Osteoblast (primary cell): ENCODE results near the gene ZNF710. TPM values are rescaled to one million over a fixed set of nuclear protein-coding genes. Genes with fewer than 3 reads are reported as not detected.

Source experiments
- DNase-seq: peaks from one replicate; pipeline ENCODE4 v3.0.0; 2011; ENCODE audit warnings: low spot score, mixed read lengths; ENCODE audit not compliant: insufficient read length; ENCODE audit errors: missing footprints
- H2AFZ ChIP-seq: 2 replicates; pipeline ENCODE4 v1.6.0; 2011; ENCODE audit warnings: mild to moderate bottlenecking, low read length
- H3K27ac ChIP-seq: 2 replicates; pipeline ENCODE4 v1.5.1; 2011; ENCODE audit warnings: mild to moderate bottlenecking, low read depth, low read length, moderate library complexity
- H3K27me3 ChIP-seq: 2 replicates; pipeline ENCODE4 v1.6.0; 2012; ENCODE audit warnings: mild to moderate bottlenecking, control low read depth, inconsistent platforms, low read length, moderate library complexity; ENCODE audit not compliant: insufficient read depth
- H3K36me3 ChIP-seq: 2 replicates; pipeline ENCODE4 v1.5.1; 2011; ENCODE audit warnings: mild to moderate bottlenecking, low read length, control low read depth, moderate library complexity; ENCODE audit not compliant: insufficient read depth
- H3K4me1 ChIP-seq: 2 replicates; pipeline ENCODE4 v1.5.1; 2011; ENCODE audit warnings: mild to moderate bottlenecking, low read length, control low read depth, moderate library complexity; ENCODE audit not compliant: insufficient read depth
- H3K4me2 ChIP-seq: 2 replicates; pipeline ENCODE4 v1.6.0; 2011; ENCODE audit warnings: mild to moderate bottlenecking, low read length; ENCODE audit not compliant: insufficient read depth
- H3K4me3 ChIP-seq: fragments of 200-600 bp; sonication (generic); 3 replicates; pipeline ENCODE4 v1.5.1; 2012; ENCODE audit warnings: mild to moderate bottlenecking, low read length, inconsistent platforms; ENCODE audit not compliant: insufficient read depth
- H3K79me2 ChIP-seq: 2 replicates; pipeline ENCODE4 v1.6.0; 2012; ENCODE audit warnings: mild to moderate bottlenecking, low read length, control low read depth, inconsistent platforms; ENCODE audit not compliant: insufficient read depth
- H3K9me3 ChIP-seq: 2 replicates; pipeline ENCODE4 v1.5.1; 2011; ENCODE audit warnings: low read depth, low read length, control low read depth
- H4K20me1 ChIP-seq: 2 replicates; pipeline ENCODE4 v1.6.0; 2012; ENCODE audit warnings: mild to moderate bottlenecking, low read length, control low read depth; ENCODE audit not compliant: insufficient read depth
- total RNA-seq: library from RNA; depleted of rRNA; stranded (reverse); fragments of >200 nt; gene quantifications from 2 replicates; pipeline ENCODE4 v1.2.3, GENCODE V29; 2012
- TF ChIP-seq, protein P1 (sequence below): IDR thresholded peaks from 2 replicates; pipeline ENCODE4 v1.5.1; 2011; ENCODE audit warnings: mild to moderate bottlenecking, low read depth, low read length, moderate library complexity; ENCODE audit errors: extremely low read depth

ZNF710 gene
- total RNA-seq, 1 donor = 10.9 TPM

DNA sequence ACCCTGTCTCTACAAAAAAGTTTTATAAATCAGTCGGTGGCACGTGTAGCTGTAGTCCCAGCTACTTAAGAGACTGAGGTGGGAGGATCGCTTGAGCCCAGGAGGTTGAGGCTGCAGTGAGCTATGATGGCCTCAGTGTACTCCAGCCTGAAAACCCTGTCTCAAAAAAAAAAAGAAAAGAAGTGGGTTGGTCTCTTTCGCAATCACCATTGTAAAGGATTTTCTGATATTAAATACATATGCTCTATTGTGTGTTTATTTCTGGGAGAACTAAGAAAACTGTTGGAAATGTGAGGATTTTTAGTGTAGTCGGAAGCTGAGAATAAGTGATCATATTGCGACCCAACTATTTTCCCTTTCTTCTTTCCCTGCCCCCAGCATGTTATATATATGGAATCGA is 7.5 kb downstream of the ZNF710 start:
- H3K36me3 ChIP-seq = no peaks in the 10 kb centered on the region
- TF ChIP-seq, protein P1, sequence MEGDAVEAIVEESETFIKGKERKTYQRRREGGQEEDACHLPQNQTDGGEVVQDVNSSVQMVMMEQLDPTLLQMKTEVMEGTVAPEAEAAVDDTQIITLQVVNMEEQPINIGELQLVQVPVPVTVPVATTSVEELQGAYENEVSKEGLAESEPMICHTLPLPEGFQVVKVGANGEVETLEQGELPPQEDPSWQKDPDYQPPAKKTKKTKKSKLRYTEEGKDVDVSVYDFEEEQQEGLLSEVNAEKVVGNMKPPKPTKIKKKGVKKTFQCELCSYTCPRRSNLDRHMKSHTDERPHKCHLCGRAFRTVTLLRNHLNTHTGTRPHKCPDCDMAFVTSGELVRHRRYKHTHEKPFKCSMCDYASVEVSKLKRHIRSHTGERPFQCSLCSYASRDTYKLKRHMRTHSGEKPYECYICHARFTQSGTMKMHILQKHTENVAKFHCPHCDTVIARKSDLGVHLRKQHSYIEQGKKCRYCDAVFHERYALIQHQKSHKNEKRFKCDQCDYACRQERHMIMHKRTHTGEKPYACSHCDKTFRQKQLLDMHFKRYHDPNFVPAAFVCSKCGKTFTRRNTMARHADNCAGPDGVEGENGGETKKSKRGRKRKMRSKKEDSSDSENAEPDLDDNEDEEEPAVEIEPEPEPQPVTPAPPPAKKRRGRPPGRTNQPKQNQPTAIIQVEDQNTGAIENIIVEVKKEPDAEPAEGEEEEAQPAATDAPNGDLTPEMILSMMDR = no peak
- peaks cover 19% of the 10 kb centered on the region for H4K20me1 ChIP-seq
- no peak for DNase-seq
- H3K9me3 ChIP-seq = no peaks in the 10 kb centered on the region
- no peak overlapping the region for H3K4me2 ChIP-seq
- H3K4me1 ChIP-seq = peaks cover 20% of the 10 kb centered on the region
- H3K79me2 ChIP-seq = peaks cover 71% of the 10 kb centered on the region
- H3K4me3 ChIP-seq = no peak overlapping the region
- no peaks in the 10 kb centered on the region for H3K27me3 ChIP-seq
- H3K27ac ChIP-seq = no peak overlapping the region
- no peak overlapping the region for H2AFZ ChIP-seq

DNA sequence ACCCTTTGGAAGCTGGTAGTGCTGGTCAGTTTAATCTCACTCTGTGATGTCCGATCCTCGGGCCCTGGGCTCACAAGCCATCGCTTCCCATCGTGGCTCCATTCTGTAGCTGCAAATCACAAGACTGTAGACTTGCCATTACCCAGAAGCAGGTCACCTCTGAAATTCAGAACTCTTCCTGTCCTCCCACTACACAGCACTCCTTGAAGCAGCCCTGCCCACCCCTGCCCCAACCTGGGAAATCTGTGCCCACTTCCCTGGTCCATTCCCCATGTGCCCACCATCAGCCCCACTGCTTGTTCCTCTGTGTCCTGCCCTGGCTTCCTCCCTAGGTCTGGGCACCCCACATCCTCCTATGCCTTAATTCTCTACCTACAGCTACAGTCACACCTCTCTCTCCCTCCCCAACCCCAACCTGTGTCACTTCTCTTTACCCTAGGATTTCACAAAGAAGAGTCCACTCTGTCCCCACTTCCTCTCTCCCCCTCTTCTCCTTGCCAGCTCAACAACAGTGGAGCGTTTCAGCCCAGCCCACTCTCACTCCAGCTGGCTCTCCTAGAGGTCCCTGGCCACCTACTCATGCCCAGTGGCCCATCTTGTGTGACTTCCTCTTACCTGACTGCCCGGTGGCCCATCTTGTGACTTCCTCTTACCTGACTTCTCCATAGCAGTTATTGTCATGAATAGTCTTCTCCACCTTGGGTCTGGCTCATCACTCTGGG is 8.3 kb downstream of the ZNF710 start:
- DNase-seq = no peak
- Histone ChIP-seq H3K27me3 (no peaks in the 10 kb centered on the region), H3K4me1 (peaks cover 11% of the 10 kb centered on the region), H2AFZ (no peak overlapping the region), H3K27ac (no peak overlapping the region), H3K4me3 (no peak overlapping the region), H3K36me3 (no peaks in the 10 kb centered on the region), H4K20me1 (peaks cover 19% of the 10 kb centered on the region), H3K9me3 (no peaks in the 10 kb centered on the region), H3K79me2 (peaks cover 73% of the 10 kb centered on the region), H3K4me2 (no peak overlapping the region)
- TF ChIP-seq, protein P1 = no peak

DNA sequence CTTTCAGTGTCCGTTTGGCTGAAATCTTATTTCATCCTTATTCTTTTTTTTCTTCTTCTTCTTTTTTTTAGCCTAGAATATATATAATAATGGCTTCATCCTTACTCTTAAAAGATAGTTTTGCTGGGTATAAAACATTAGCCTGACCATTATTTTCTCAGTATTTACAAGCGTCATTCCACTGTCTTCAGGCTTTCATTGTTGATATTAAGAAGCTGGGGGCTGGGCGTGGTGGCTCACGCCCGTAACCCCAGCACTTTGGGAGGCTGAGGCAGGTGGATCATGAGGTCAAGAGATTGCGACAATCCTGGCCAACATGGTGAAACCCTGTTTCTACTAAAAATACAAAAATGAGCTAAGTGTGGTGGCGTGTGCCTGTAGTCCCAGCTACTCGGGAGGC is 10.6 kb downstream of the ZNF710 start:
- Histone ChIP-seq H4K20me1 (peaks cover 5% of the 10 kb centered on the region), H3K27me3 (no peaks in the 10 kb centered on the region), H3K4me3 (no peak overlapping the region), H3K27ac (no peak overlapping the region), H3K36me3 (no peaks in the 10 kb centered on the region), H2AFZ (no peak overlapping the region), H3K79me2 (peaks cover 71% of the 10 kb centered on the region), H3K4me2 (no peak overlapping the region), H3K9me3 (no peaks in the 10 kb centered on the region), H3K4me1 (no peaks in the 10 kb centered on the region)
- DNase-seq = no peak
- TF ChIP-seq, protein P1 = no peak

DNA sequence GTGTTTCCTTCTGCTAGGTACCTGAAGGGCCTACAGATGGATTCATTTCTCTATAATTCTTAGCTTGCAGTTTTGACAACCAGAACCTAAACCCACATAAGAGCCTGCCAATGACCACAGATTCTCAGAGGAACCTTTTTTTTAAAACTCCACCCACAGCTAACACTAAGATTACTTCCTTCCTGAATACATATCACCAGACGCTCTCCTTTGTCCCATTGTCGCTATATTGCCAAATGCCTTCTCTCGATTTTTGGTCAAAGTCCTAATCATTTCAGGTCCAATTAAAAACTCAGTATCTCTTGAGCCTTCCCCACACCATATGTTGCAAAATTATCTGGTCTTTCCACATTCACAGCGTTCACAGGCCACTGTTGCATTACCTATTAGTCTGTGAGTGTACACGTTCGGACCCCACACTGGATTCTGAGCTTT is 12.4 kb downstream of the ZNF710 start:
- Histone ChIP-seq H3K4me1 (no peaks in the 10 kb centered on the region), H3K4me3 (no peak overlapping the region), H3K27ac (no peak overlapping the region), H2AFZ (no peak overlapping the region), H4K20me1 (peaks cover 8% of the 10 kb centered on the region), H3K27me3 (no peaks in the 10 kb centered on the region), H3K79me2 (peaks cover 71% of the 10 kb centered on the region), H3K4me2 (no peak overlapping the region), H3K36me3 (no peaks in the 10 kb centered on the region), H3K9me3 (no peaks in the 10 kb centered on the region)
- TF ChIP-seq, protein P1 = no peak
- no peak for DNase-seq
